ENCODE data around the gene NNT. TPM values are rescaled to one million over a fixed set of nuclear protein-coding genes. Genes with fewer than 3 reads are reported as not detected.
"Not testable (repeated sequence)": the region's sequence is repeated elsewhere in the genome, so short reads cannot be mapped to it uniquely, and the experiment has no call there.

NNT gene
- total RNA-seq, 1 donor from 2014 or later: 40.3 TPM

- no peaks in the 10 kb centered on the region for H3K4me1 ChIP-seq
- no peak for TF ChIP-seq CTCF (IDR thresholded peaks at IDR 0.05)
- TF ChIP-seq POLR2A (IDR thresholded peaks at IDR 0.05): no peak
- no peak for TF ChIP-seq POLR2AphosphoS5 (IDR thresholded peaks at IDR 0.05; ENCODE audit: insufficient read depth in 1 of 2, low read depth in 1 of 2)
- intact Hi-C loops (cut with DNase I): no loop called here
- H3K4me3 ChIP-seq: no peak overlapping the region
- H3K27me3 ChIP-seq: no peaks in the 10 kb centered on the region
- no peaks in the 10 kb centered on the region for H3K36me3 ChIP-seq
- no peak for DNase-seq (ENCODE audit: extremely low spot score in 2 of 2)
- H3K27ac ChIP-seq: peak overlapping the region; percentile 16
- no peaks in the 10 kb centered on the region for H3K9me3 ChIP-seq
Observed at GRCh38 chr5:43659075-43659474, 56.1 kb downstream of the NNT start.

GRCh38 chr5:43661102-43661501 is 58.1 kb downstream of the NNT start:
- no peaks in the 10 kb centered on the region for H3K27me3 ChIP-seq
- DNase-seq (ENCODE audit: extremely low spot score in 2 of 2): no peak
- no peaks in the 10 kb centered on the region for H3K9me3 ChIP-seq
- H3K36me3 ChIP-seq: no peaks in the 10 kb centered on the region
- no peaks in the 10 kb centered on the region for H3K4me1 ChIP-seq
- intact Hi-C loops (cut with DNase I): no loop called here
- H3K4me3 ChIP-seq: no peak overlapping the region
- no peak overlapping the region for H3K27ac ChIP-seq
- TF ChIP-seq POLR2A (IDR thresholded peaks at IDR 0.05): no peak
- peak in 2 of 3 experiments; percentile 6 to 27 for TF ChIP-seq CTCF (IDR thresholded peaks at IDR 0.05)
- TF ChIP-seq POLR2AphosphoS5 (IDR thresholded peaks at IDR 0.05; ENCODE audit: insufficient read depth in 1 of 2, low read depth in 1 of 2): no peak

GRCh38 chr5:43663916-43664315 is 60.9 kb downstream of the NNT start:
- Histone ChIP-seq H3K27me3 (no peaks in the 10 kb centered on the region), H3K9me3 (no peaks in the 10 kb centered on the region), H3K4me1 (no peaks in the 10 kb centered on the region), H3K36me3 (no peaks in the 10 kb centered on the region), H3K27ac (no peak overlapping the region), H3K4me3 (no peak overlapping the region)
- no peak for DNase-seq (ENCODE audit: extremely low spot score in 2 of 2)
- intact Hi-C loops (cut with DNase I): no loop called here
- no peak for TF ChIP-seq POLR2AphosphoS5 (IDR thresholded peaks at IDR 0.05; ENCODE audit: insufficient read depth in 1 of 2, low read depth in 1 of 2)
- no peak for TF ChIP-seq CTCF (IDR thresholded peaks at IDR 0.05)
- TF ChIP-seq POLR2A (IDR thresholded peaks at IDR 0.05): no peak

- Histone ChIP-seq H3K27ac (no peak overlapping the region), H3K36me3 (no peaks in the 10 kb centered on the region), H3K4me3 (no peak overlapping the region), H3K27me3 (no peaks in the 10 kb centered on the region), H3K9me3 (no peaks in the 10 kb centered on the region), H3K4me1 (no peaks in the 10 kb centered on the region)
- intact Hi-C loops (cut with DNase I): no loop called here
- TF ChIP-seq POLR2A (IDR thresholded peaks at IDR 0.05) (no peak), POLR2AphosphoS5 (IDR thresholded peaks at IDR 0.05; ENCODE audit: insufficient read depth in 1 of 2, low read depth in 1 of 2) (peak; percentile 43 to 50)
- no peak for DNase-seq (ENCODE audit: extremely low spot score in 2 of 2)
Observed at GRCh38 chr5:43664501-43665040, 61.6 kb downstream of the NNT start.

- H3K27ac ChIP-seq: peak overlapping the region; percentile 13
- H3K4me1 ChIP-seq; intact Hi-C loops (cut with DNase I); H3K4me3 ChIP-seq; H3K36me3 ChIP-seq; H3K27me3 ChIP-seq; H3K9me3 ChIP-seq; DNase-seq (ENCODE audit: extremely low spot score in 2 of 2): not testable (repeated sequence)
Observed at GRCh38 chr5:43665749-43666148, 62.8 kb downstream of the NNT start.

GRCh38 chr5:43666728-43667127 is 63.7 kb downstream of the NNT start:
- H3K4me1 ChIP-seq; H3K4me3 ChIP-seq; H3K27ac ChIP-seq; intact Hi-C loops (cut with DNase I); H3K9me3 ChIP-seq; DNase-seq (ENCODE audit: extremely low spot score in 2 of 2); H3K36me3 ChIP-seq; H3K27me3 ChIP-seq: not testable (repeated sequence)

- H3K27ac ChIP-seq; H3K27me3 ChIP-seq; H3K4me1 ChIP-seq; H3K36me3 ChIP-seq; H3K9me3 ChIP-seq; intact Hi-C loops (cut with DNase I); DNase-seq (ENCODE audit: extremely low spot score in 2 of 2); H3K4me3 ChIP-seq: not testable (repeated sequence)
Observed at GRCh38 chr5:43667379-43667778, 64.4 kb downstream of the NNT start.
